Central memory CD8-positive, alpha-beta T cell (primary cell): ENCODE measurements around the gene LCE1D.

ENCODE experiments used
- ATAC-seq: fragments of 150-1000 bp; cut with Tn5 transposase; replicated peaks from 2 replicates; pipeline ENCODE4 v1.10.0; 2022; ENCODE audit warnings: mild to moderate bottlenecking, moderate FRiP score, moderate number of reproducible peaks; ENCODE audit not compliant: poor library complexity, severe bottlenecking; ENCODE audit errors: extremely low read depth
- DNase-seq, 2 donors: peaks; one replicate each; pipeline ENCODE4 v3.0.0; 2021; ENCODE audit warnings: low spot score in 2 of 2
- H3K27ac Mint-ChIP-seq: one replicate; pipeline ENCODE4 v1.8.0; 2022; ENCODE audit warnings: low read depth, mild to moderate bottlenecking, moderate library complexity, mixed read lengths
- H3K27me3 Mint-ChIP-seq: one replicate; pipeline ENCODE4 v1.8.0; 2022; ENCODE audit warnings: mixed read lengths
- H3K36me3 Mint-ChIP-seq: one replicate; pipeline ENCODE4 v1.8.0; 2022; ENCODE audit warnings: mild to moderate bottlenecking, moderate library complexity, mixed read lengths; ENCODE audit not compliant: insufficient read depth
- H3K4me1 Mint-ChIP-seq: one replicate; pipeline ENCODE4 v1.8.0; 2022; ENCODE audit warnings: mixed read lengths
- H3K4me3 Mint-ChIP-seq: one replicate; pipeline ENCODE4 v1.8.0; 2022; ENCODE audit warnings: mild to moderate bottlenecking, moderate library complexity, mixed read lengths
- H3K9me3 Mint-ChIP-seq: one replicate; pipeline ENCODE4 v1.8.0; 2022; ENCODE audit warnings: mixed read lengths

Gene LCE1D

DNA sequence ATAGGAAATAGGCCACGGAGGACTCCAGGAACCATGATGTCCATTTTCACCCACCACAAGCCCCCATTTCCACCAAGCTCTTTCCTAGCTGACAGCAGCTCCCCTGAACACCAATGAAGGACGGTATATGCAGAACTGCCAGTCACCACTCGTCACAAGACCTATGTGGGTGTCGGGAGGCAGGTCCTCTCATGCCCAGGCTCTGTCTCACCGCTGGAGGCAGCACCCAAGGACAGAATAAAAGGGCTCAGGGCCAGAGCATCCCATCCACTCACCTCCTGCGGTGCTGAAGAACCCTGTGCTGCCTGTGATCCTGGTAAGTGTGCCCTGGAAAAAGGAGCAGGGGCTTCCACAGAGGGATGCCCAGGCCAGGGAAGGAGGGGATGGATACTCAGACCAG lies 21.6 kb upstream of the LCE1D start, which contains the start of gene LCE1F:
LCE1F (plus strand) TSS at position 266 of the 400 bp plus-strand sequence. CDS start 1,232 bp downstream, outside the sequence.
- no peaks in the 10 kb centered on the region for H3K36me3 Mint-ChIP-seq
- ATAC-seq, result no peak
- no peak within 1 kb of the TSS for H3K27ac Mint-ChIP-seq
- DNase-seq, result no peak
- no peak within 1 kb of the TSS for H3K4me3 Mint-ChIP-seq
- no peaks in the 10 kb centered on the region for H3K9me3 Mint-ChIP-seq
- peaks cover 71% of the 10 kb centered on the region for H3K27me3 Mint-ChIP-seq
- H3K4me1 Mint-ChIP-seq, result no peaks in the 10 kb centered on the region

DNA sequence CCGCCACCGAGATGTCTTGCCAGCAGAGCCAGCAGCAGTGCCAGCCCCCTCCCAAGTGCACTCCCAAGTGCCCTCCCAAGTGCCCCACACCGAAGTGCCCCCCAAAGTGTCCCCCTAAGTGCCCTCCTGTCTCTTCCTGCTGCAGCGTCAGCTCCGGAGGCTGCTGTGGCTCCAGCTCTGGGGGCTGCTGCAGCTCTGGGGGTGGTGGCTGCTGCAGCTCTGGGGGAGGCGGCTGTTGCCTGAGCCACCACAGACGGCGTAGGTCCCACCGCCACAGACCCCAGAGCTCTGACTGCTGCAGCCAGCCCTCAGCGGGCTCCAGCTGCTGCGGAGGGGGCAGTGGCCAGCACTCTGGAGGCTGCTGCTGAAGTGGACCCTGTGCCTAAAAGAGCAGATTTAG lies 20.2 kb upstream of the LCE1D start:
- H3K27ac Mint-ChIP-seq, result no peak overlapping the region
- no peak overlapping the region for H3K4me3 Mint-ChIP-seq
- peaks cover 66% of the 10 kb centered on the region for H3K27me3 Mint-ChIP-seq
- H3K36me3 Mint-ChIP-seq, result no peaks in the 10 kb centered on the region
- DNase-seq, result no peak
- no peaks in the 10 kb centered on the region for H3K4me1 Mint-ChIP-seq
- no peaks in the 10 kb centered on the region for H3K9me3 Mint-ChIP-seq
- ATAC-seq, result no peak

DNA sequence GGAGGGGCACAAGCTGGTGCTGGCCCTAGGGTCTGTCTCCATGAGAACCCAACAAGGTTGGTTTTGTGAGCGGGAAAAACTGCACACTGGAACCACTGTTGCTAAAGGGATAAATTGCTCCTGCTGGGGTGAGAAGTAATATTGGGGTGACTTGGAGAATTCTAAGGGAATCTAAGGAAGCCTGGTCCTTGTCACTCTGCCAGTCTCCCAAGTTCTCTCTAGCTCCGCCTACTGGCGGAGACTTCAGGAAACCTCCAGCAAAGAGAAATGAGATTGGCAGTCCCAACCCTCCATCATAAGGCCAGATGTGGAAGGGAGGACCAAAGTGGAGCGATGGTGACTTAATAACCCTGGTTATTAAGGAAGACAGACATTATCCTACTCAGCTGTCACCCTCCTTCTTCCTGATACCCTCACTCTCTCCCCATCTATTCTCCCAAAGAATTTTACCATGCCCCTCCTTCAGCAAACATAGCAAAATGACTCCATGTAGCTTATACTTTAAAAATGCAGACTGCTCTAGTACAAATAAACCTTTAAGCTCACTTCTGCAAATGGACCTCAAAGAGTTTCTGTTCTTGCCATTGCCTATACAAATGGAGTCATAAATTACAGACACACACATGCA lies 18.9 kb upstream of the LCE1D start:
- peaks cover 72% of the 10 kb centered on the region for H3K27me3 Mint-ChIP-seq
- no peaks in the 10 kb centered on the region for H3K4me1 Mint-ChIP-seq
- H3K9me3 Mint-ChIP-seq, result no peaks in the 10 kb centered on the region
- DNase-seq, result no peak
- H3K4me3 Mint-ChIP-seq, result no peak overlapping the region
- no peak overlapping the region for H3K27ac Mint-ChIP-seq
- ATAC-seq, result no peak
- H3K36me3 Mint-ChIP-seq, result no peaks in the 10 kb centered on the region

DNA sequence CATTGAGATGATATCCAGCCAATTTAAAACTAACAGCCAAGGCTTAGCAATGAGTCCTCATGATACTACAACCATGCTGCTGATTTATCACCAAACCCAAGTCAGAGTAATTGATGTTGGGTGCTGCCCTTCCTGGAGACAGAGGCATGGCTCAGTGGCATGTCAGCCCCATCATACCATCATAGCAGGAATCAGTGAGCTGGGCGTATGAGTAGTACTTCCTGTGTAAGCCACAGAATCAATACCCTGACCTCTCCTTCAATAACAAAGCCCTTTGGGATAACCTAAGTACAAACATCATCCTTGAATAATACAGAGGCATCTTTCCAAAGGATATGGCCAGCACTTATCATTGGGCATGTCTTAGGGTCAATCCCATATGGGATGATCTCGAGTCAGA lies 13.4 kb upstream of the LCE1D start:
- Mint-ChIP-seq H3K9me3 (no peaks in the 10 kb centered on the region), H3K4me3 (no peak overlapping the region), H3K4me1 (no peaks in the 10 kb centered on the region), H3K36me3 (no peaks in the 10 kb centered on the region), H3K27me3 (peaks cover 81% of the 10 kb centered on the region), H3K27ac (no peak overlapping the region)
- DNase-seq, result no peak
- no peak for ATAC-seq

DNA sequence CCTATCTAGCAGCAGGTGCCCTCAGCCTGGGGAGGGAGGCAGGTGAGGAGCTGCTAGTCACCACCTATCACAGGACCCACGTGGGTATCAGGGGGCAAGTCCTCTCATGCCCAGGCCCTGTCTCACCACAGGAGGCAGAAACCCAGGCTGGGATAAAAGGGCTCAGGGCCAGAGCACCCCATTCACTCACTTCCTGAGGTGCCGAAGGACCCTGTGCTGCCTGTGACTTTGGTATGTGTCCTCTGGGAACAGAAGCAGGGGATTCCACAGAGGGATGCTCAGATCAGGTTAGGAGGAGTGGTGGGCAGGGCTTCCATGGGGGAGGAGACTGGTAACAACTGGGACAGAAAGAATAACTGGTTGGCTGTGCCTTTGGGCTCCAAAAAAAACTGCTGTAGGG lies 10.4 kb upstream of the LCE1D start, which contains the start of gene LCE1E:
LCE1E (plus strand) TSS at position 181 of the 400 bp plus-strand sequence. CDS start 1,043 bp downstream, outside the sequence.
- Mint-ChIP-seq H3K27me3 (peaks cover 64% of the 10 kb centered on the region), H3K36me3 (no peaks in the 10 kb centered on the region), H3K4me1 (no peaks in the 10 kb centered on the region), H3K9me3 (no peaks in the 10 kb centered on the region), H3K4me3 (no peak within 1 kb of the TSS), H3K27ac (no peak within 1 kb of the TSS)
- ATAC-seq (no peak), DNase-seq (no peak)

DNA sequence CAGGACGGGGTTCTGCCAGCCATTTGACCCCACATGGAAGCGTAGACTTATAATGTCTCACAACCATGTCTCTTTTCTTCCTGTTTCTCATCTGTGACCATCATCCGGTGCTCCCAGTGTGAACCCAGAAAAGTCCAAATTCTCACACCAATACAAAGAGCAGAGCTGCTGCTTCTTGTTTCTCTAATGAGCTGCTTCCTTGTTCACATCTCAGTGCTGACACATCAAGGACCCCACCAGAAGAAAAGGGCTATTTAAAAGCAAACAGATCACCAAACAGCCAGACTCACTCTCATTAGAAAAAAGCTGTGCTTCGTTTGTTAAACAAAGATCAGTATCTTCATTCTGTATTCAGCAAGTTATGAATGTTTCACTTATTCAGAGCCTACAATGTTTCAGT lies 835 bp upstream of the LCE1D start:
- no peak overlapping the region for H3K4me3 Mint-ChIP-seq
- no peaks in the 10 kb centered on the region for H3K36me3 Mint-ChIP-seq
- ATAC-seq (no peak), DNase-seq (no peak)
- no peaks in the 10 kb centered on the region for H3K4me1 Mint-ChIP-seq
- no peaks in the 10 kb centered on the region for H3K9me3 Mint-ChIP-seq
- H3K27ac Mint-ChIP-seq, result no peak overlapping the region
- peaks cover 26% of the 10 kb centered on the region for H3K27me3 Mint-ChIP-seq

DNA sequence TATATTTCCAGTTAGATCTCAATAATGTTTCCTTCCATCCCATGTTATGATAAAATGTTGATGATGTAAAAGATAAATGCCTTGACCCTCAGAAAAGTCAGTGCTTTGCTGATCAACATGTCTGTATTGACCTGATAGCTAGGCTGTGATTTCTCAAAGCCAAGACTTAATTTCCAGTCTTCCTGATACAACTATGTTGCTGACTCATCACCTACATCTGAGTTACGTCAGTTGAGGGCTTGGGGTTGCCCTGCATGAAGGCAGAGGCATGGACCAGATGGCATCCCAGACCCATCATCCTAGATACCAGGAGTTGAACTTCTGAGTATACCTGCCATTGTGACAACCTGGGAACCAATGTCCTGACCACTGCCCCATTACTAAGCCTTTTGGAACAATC lies 4.8 kb downstream of the LCE1D start:
- Mint-ChIP-seq H3K9me3 (no peaks in the 10 kb centered on the region), H3K36me3 (no peaks in the 10 kb centered on the region), H3K4me3 (no peak overlapping the region), H3K4me1 (no peaks in the 10 kb centered on the region), H3K27me3 (peaks cover 50% of the 10 kb centered on the region), H3K27ac (no peak overlapping the region)
- no peak for ATAC-seq
- DNase-seq, result no peak

DNA sequence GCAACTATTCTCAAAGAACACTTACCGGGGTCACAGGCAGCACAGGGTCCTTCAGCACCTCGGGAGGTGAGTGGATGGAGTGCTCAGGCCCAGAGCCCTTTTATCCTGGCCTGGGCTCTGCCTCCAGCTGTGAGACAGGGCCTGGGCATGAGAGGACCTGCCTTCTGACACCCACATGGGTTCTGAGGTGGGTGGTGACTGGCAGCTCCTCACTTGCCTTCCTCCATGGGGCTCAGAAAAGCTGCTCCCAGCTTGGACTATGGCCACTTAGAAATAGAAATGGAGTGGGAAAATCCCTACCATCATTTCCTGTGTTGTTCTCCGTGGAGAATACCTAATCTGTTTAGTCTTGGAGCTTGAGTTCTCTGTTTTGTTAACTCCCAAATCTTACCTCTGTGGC lies 10.1 kb downstream of the LCE1D start, which contains the start of gene LCE1C:
LCE1C (minus strand) TSS at position 76 of the 400 bp plus-strand sequence. CDS start 1,173 bp downstream, outside the sequence.
- Mint-ChIP-seq H3K4me1 (no peaks in the 10 kb centered on the region), H3K36me3 (no peaks in the 10 kb centered on the region), H3K27me3 (peaks cover 68% of the 10 kb centered on the region), H3K9me3 (no peaks in the 10 kb centered on the region), H3K27ac (no peak within 1 kb of the TSS), H3K4me3 (no peak within 1 kb of the TSS)
- DNase-seq, result no peak
- no peak for ATAC-seq

DNA sequence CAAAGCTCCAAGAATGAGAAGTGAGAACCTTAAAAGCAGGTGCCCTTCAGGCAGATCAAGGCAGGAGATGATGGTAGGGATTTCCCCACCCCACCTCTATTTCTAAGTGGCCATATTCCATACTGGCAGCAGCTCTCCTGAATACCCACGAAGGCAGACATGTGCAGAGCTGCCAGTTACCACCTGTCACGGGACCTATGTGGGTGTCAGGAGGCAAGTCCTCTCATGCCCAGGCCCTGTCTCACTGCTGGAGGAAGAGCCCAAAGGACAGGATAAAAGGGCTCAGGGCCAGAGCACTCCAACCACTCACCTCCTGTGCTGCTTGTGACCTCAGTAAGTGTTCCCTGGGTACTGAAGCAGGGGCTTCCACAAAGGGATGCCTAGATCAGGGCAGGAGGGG lies 14.5 kb downstream of the LCE1D start:
- no peak for ATAC-seq
- Mint-ChIP-seq H3K4me3 (no peak overlapping the region), H3K27ac (no peak overlapping the region), H3K9me3 (no peaks in the 10 kb centered on the region), H3K4me1 (no peaks in the 10 kb centered on the region), H3K27me3 (peaks cover 68% of the 10 kb centered on the region), H3K36me3 (no peaks in the 10 kb centered on the region)
- DNase-seq, result no peak

DNA sequence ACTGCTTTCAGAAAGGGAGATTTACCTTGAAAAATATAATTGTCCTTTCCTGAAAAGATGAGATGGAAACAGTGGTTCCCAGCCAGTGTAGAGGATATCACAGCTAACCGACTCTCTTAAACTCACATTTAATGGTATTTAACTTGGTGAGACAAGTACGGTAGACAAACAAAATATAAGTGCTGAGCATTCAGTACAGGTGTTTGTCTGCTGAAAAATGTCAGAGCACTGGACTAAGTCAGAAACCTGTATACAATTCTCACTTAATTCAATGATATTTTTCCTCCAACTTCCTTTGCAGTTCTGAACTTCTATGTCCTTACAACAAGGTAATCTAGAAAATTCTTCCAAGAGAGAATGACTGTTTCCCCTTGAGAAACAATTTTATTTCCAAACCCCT lies 15.2 kb downstream of the LCE1D start, which contains the start of gene LCE1B:
LCE1B (plus strand) TSS at position 301 of the 400 bp plus-strand sequence. CDS start 476 bp downstream, outside the sequence.
- H3K4me1 Mint-ChIP-seq, result no peaks in the 10 kb centered on the region
- no peaks in the 10 kb centered on the region for H3K9me3 Mint-ChIP-seq
- DNase-seq, result no peak
- H3K36me3 Mint-ChIP-seq, result no peaks in the 10 kb centered on the region
- H3K4me3 Mint-ChIP-seq, result no peak within 1 kb of the TSS
- H3K27ac Mint-ChIP-seq, result no peak within 1 kb of the TSS
- peaks cover 67% of the 10 kb centered on the region for H3K27me3 Mint-ChIP-seq
- ATAC-seq, result no peak

DNA sequence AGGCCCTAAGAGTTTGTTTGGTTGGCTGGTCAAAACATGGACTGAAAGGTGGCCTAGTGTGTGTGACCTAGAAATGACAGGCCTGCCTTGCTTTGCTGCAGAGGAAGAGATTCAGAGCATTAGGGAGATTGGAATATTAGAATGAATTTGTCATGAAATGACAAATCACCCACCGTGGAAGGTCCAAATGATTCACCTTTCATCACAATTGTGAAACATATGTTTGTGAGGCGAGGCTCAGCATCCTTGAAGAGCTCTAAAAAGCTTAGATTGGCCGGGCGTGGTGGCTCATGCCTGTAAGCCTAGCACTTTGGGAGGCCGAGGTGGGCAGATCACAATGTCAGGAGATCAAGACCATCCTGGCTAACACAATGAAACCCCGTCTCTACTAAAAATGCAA lies 20.8 kb downstream of the LCE1D start:
- ATAC-seq, result no peak
- Mint-ChIP-seq H3K4me3 (no peak overlapping the region), H3K27ac (no peak overlapping the region), H3K27me3 (peaks cover 28% of the 10 kb centered on the region), H3K4me1 (no peaks in the 10 kb centered on the region), H3K9me3 (no peaks in the 10 kb centered on the region), H3K36me3 (no peaks in the 10 kb centered on the region)
- DNase-seq, result no peak

DNA sequence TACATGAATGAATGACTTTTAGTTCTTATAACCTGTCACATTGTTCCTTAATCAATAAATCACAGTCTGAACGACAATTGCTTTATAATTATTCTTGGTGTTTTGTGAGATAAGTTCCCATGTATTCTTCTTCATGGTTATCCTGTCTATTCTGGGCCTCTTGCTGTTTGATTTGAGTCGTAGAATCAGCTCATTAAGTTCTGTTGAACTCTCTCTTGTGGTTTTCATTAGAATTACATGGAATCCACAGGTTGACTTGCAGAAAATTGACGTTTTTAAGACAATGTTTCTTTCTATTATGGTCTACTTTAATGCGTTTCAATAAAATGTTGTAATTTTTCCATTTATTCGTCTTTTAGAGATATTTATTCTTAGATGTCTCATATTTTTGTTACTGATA lies 26.8 kb downstream of the LCE1D start:
- no peaks in the 10 kb centered on the region for H3K4me1 Mint-ChIP-seq
- no peaks in the 10 kb centered on the region for H3K9me3 Mint-ChIP-seq
- H3K27ac Mint-ChIP-seq, result no peak overlapping the region
- no peak for ATAC-seq
- no peaks in the 10 kb centered on the region for H3K36me3 Mint-ChIP-seq
- no peak for DNase-seq
- peaks cover 28% of the 10 kb centered on the region for H3K27me3 Mint-ChIP-seq
- no peak overlapping the region for H3K4me3 Mint-ChIP-seq

DNA sequence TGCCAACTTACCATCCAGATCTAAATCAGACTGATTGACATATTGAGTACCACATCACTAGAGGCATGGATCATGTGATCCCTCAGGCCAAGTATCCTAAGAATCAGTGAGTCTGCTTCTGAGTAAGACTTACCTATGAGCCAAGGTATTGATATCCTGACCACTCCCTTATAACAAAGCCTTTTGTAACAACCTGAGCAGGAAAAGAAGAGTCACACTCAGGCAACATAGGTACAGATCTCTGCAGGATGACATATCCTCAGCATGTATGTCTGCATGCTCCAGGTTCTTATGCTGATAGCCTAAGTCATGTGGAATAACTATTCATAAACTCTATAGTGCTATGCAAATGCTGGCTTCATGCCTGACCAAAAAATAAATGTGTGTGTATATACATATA lies 28.4 kb downstream of the LCE1D start:
- no peaks in the 10 kb centered on the region for H3K36me3 Mint-ChIP-seq

More for the DNA sequence above, 28.4 kb downstream of the LCE1D start:
- H3K9me3 Mint-ChIP-seq, result no peaks in the 10 kb centered on the region
- H3K4me1 Mint-ChIP-seq, result no peaks in the 10 kb centered on the region
- no peak for ATAC-seq
- H3K27ac Mint-ChIP-seq, result no peak overlapping the region
- DNase-seq, result no peak
- H3K4me3 Mint-ChIP-seq, result no peak overlapping the region
- H3K27me3 Mint-ChIP-seq, result peaks cover 44% of the 10 kb centered on the region
